ENCODE results near the gene GPR142. TPM values are rescaled to one million over a fixed set of nuclear protein-coding genes. Genes with fewer than 3 reads are reported as not detected.

GPR142 gene
- total RNA-seq, 2 experiments from 2014 or later, result not detected

Other genes with a start within 250 kb of the GPR142 start
- gene RPL38, start 163.8 kb upstream of the GPR142 start, total RNA-seq, result 1,000 to 10,000 TPM; 1,784 to 1,916 TPM
- gene TTYH2, start 153.9 kb upstream of the GPR142 start, total RNA-seq, result 1 to 10 TPM; 2.5 to 2.8 TPM
- under 1 TPM; 0.12 to 0.25 TPM for gene DNAI2, start 93.3 kb upstream of the GPR142 start, total RNA-seq
- gene KIF19, start 41.3 kb upstream of the GPR142 start, total RNA-seq, result not detected
- gene BTBD17, start 5.6 kb upstream of the GPR142 start, total RNA-seq, result not detected
- gene GPRC5C, start 64.6 kb downstream of the GPR142 start, total RNA-seq, result not detected
- gene CD300A, start 99.1 kb downstream of the GPR142 start, total RNA-seq, result 1 to 10 TPM; 1.3 to 1.8 TPM
- gene CD300LB, start 164.0 kb downstream of the GPR142 start, total RNA-seq, result not detected
- not detected for gene CD300C, start 178.6 kb downstream of the GPR142 start, total RNA-seq
- not detected for gene CD300H, start 200.0 kb downstream of the GPR142 start, total RNA-seq
- gene CD300LD, start 224.8 kb downstream of the GPR142 start, total RNA-seq, result not detected

Measured in activated naive CD4-positive, alpha-beta T cell treated with anti-CD3 and anti-CD28 coated beads for 36 hours (primary cell).